Ovary (tissue), 3 donors: Measurements from ENCODE around the gene XKR3.
"Not testable (repeated sequence)": the region's sequence is repeated elsewhere in the genome, so short reads cannot be mapped to it uniquely, and the experiment has no call there.

ENCODE experiments used
- EP300 ChIP-seq: sonication (generic); formaldehyde crosslinking; IDR thresholded peaks from one replicate; pipeline ENCODE4 v1.6.1; 2017; ENCODE audit warnings: antibody characterized with exemption
- POLR2A ChIP-seq: fragments of 450-650 bp; IDR thresholded peaks from one replicate; pipeline ENCODE4 v1.6.1; 2017; ENCODE audit warnings: antibody characterized with exemption, mild to moderate bottlenecking, moderate library complexity
- TF ChIP-seq, protein P1 (sequence below), 3 donors: fragments of 450-650 bp in 2 of 3; fragments of 200-600 bp in 1 of 3; IDR thresholded peaks; one replicate each; pipeline versions ENCODE4 v1.5.1 to v1.8.0; 2016 to 2022; ENCODE audit warnings: antibody characterized with exemption in 3 of 3, mild to moderate bottlenecking in 1 of 3
- donor health status: DM: no; HTN: no; CAD: no.

DNA sequence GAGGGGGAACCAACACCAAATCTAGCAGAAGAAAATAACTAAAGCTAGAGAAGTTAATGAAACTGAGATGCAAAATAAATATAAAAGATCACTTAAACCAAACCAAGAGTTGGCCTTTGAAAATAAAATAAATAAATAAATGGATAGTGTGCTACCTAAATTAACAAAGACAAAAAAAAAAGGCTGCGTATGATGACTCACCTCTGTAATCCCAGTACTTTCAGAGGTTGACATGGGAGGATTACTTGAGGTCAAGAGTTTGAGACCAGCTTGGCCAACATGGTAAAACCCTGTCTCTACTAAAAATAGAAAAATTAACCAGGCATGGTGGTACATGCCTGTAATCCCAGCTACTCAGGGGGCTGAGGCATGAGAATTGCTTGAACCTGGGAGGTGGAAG is 29.7 kb downstream of the XKR3 start:
- TF ChIP-seq, protein P1, sequence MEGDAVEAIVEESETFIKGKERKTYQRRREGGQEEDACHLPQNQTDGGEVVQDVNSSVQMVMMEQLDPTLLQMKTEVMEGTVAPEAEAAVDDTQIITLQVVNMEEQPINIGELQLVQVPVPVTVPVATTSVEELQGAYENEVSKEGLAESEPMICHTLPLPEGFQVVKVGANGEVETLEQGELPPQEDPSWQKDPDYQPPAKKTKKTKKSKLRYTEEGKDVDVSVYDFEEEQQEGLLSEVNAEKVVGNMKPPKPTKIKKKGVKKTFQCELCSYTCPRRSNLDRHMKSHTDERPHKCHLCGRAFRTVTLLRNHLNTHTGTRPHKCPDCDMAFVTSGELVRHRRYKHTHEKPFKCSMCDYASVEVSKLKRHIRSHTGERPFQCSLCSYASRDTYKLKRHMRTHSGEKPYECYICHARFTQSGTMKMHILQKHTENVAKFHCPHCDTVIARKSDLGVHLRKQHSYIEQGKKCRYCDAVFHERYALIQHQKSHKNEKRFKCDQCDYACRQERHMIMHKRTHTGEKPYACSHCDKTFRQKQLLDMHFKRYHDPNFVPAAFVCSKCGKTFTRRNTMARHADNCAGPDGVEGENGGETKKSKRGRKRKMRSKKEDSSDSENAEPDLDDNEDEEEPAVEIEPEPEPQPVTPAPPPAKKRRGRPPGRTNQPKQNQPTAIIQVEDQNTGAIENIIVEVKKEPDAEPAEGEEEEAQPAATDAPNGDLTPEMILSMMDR (IDR thresholded peaks at IDR 0.05), result not testable (repeated sequence)
- TF ChIP-seq POLR2A, EP300: not testable (repeated sequence)
